Immature natural killer cell (primary cell): Measurements from ENCODE around the gene SCARB1. TPM values are rescaled to one million over a fixed set of nuclear protein-coding genes. Genes with fewer than 3 reads are reported as not detected.

Source experiments
- DNase-seq, 3 donors: peaks; one replicate each; pipeline ENCODE4 v3.0.0; 2022; ENCODE audit warnings: mixed read lengths in 1 of 3
- H3K27ac Mint-ChIP-seq, 6 donors: one replicate each; pipeline ENCODE4 v1.8.0; 2020; ENCODE audit warnings: mixed read lengths in 6 of 6, mild to moderate bottlenecking in 5 of 6, inconsistent platforms in 4 of 6, moderate library complexity in 3 of 6
- H3K27me3 Mint-ChIP-seq, 3 donors: one replicate each; pipeline ENCODE4 v1.8.0; 2020 to 2021; ENCODE audit warnings: low read depth in 3 of 3, mild to moderate bottlenecking in 3 of 3, mixed read lengths in 3 of 3, moderate library complexity in 3 of 3, inconsistent platforms in 1 of 3
- H3K36me3 Mint-ChIP-seq, 3 donors: one replicate each; pipeline ENCODE4 v1.8.0; 2020; ENCODE audit warnings: mixed read lengths in 3 of 3, inconsistent platforms in 2 of 3, mild to moderate bottlenecking in 2 of 3
- H3K4me1 Mint-ChIP-seq, 2 donors: one replicate each; pipeline ENCODE4 v1.8.0; 2020; ENCODE audit warnings: inconsistent platforms in 2 of 2, mild to moderate bottlenecking in 2 of 2, mixed read lengths in 2 of 2, moderate library complexity in 1 of 2
- H3K4me3 Mint-ChIP-seq, 5 donors: one replicate each; pipeline ENCODE4 v1.8.0; 2020; ENCODE audit warnings: mild to moderate bottlenecking in 5 of 5, mixed read lengths in 5 of 5, inconsistent platforms in 3 of 5, moderate library complexity in 3 of 5
- H3K9me3 Mint-ChIP-seq, 6 donors: one replicate each; pipeline ENCODE4 v1.8.0; 2020; ENCODE audit warnings: mild to moderate bottlenecking in 6 of 6, mixed read lengths in 6 of 6, inconsistent platforms in 4 of 6, moderate library complexity in 3 of 6
- polyA plus RNA-seq, 3 donors: library from polyadenylated mRNA; unstranded; fragments of 300-500 nt; fragmentation: Illumina TruSeq; gene quantifications; one replicate each; pipeline ENCODE4 v1.2.3, GENCODE V29; 2021

SCARB1 gene
- polyA plus RNA-seq, 3 donors from 2014 or later: 1.3 to 10.5 (median 2.4) TPM

DNA sequence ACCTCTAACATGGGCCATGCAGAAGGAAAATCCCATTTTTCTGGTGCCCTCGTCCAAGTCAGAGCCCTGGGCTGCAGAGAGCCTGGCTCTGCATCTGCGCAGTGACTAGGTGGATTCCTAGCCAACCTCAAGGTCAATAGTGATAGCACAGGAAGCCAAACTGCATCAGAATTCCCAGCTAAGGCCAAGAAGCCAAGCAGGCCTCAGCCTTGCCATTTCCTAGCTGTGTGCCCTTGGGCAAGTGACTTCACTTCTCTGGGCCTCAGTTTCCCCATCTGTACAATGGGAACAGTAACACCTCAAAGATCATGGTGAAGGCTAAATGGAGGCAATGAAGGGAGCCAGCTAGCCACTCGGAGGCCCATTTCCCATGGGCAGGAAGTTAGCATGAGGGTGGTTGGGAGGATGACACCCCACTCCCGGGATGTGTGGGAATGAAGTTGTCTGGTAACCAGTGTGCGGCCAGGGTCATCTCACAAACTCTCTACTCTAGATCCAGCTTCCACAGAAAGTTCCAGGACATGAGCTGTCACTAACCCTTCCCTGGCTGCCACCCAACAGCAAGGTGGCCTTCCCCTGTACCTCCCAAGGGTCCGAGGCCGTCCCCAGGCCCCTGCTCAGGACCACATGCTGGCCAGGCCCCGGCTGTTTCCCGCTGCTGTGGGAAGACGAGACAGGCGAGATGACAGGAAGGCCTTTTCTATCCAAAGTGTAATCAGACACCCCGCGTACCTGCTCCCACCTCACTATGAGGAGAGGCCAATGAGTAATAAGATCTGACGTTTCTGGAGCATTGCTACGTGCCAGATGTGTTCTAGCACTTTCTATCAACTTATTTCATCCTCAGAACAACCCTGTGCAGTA is 125.7 kb downstream of the SCARB1 start:
- no peak for DNase-seq
- no peaks in the 10 kb centered on the region for H3K9me3 Mint-ChIP-seq
- H3K27ac Mint-ChIP-seq: no peak overlapping the region
- no peak overlapping the region for H3K4me3 Mint-ChIP-seq
- peaks cover 9 to 18% (median 11%) of the 10 kb centered on the region in 3 donors for H3K27me3 Mint-ChIP-seq
- no peaks in the 10 kb centered on the region for H3K4me1 Mint-ChIP-seq
- no peaks in the 10 kb centered on the region for H3K36me3 Mint-ChIP-seq

DNA sequence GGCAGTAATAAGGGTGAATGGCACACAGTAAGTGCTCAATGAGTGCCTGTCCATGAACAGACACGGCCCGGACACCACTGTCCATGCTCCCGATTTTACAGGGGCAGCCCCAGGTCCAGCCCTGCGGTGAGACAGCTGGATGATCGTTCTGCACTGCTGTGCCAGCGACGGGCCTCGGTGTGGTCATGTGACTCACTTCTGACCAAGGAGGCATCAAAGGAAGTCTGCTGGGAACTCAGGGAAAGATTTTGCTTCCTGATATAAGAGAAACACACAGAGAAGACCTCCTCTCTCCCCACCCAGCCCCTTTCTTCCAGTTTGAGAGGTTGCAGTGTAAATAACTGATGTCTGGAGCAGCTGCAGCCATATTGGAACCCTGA is 126.6 kb downstream of the SCARB1 start:
- no peaks in the 10 kb centered on the region for H3K9me3 Mint-ChIP-seq
- DNase-seq: no peak
- H3K27ac Mint-ChIP-seq: no peak overlapping the region
- no peaks in the 10 kb centered on the region for H3K36me3 Mint-ChIP-seq
- no peaks in the 10 kb centered on the region for H3K4me1 Mint-ChIP-seq
- peaks cover 9 to 19% (median 11%) of the 10 kb centered on the region in 3 donors for H3K27me3 Mint-ChIP-seq
- H3K4me3 Mint-ChIP-seq: no peak overlapping the region

DNA sequence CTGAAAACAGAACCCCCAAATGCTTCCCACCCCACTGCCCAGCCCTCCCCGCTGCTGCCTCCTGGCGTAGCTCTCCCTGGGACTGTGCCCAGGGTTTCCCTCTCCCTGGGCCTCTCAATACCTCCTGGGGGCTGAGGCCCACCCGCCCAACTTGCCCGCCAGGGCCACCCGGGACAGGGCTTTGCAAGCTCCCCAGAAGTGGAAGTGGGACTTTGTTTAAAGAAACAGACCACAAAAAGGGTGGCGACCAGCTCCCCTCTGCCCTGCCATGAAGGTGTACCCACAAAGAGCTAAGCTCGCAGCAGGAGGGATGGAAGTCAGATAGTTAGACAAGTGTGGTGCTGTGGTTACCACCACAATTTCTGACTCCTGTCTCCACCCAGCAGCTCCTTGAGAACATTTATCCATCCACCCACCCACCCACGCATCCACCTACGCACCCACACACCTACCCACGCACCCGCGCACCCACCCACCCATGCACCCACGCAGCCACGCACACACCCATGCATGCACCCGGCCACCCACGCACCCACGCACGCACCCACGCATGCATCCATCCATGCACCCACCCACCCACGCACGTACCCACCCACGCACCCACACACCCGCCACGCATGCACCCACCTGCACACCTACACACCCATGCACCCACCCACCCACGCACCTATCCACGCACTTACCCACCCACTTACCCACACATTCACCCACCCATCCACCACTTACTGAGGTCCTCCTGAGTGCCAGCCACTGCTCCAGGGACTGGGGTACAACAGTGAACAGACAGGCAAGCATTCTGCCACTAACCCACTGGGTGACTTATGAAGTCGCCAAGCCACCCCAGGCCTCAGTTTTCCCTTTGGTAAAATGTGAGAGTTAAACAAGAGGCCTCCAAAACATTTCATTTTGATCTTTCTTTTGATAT is 127.3 kb downstream of the SCARB1 start:
- Mint-ChIP-seq H3K4me1 (no peaks in the 10 kb centered on the region), H3K27me3 (peaks cover 9 to 19% (median 11%) of the 10 kb centered on the region in 3 donors)
- no peak for DNase-seq

DNA sequence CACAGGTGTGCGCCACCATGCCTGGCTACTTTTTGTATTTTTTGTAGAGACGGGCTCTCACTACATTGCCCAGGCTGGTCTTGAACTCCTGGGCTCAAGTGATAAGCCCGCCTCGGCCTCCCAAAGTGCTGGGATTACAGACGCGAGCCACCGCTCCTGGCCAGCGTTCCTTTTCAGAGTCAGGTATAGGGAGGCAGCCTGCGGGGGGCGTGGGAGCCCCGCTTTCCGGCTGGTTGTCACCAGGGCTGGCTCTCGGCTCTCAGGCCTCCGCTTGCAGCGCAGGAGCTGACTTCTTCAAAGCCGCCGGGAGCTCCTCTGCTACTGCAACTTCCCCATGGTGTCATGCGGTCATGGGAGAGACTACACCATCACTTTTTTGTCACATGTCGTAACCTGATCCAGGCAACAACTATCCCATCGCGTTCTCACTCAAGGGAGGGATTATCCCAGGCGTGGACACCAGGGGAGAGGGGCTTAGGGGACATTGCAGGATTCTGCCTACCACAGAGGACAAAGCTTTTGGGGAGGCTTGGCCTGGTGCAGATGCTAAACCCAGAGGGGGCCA is 129.4 kb downstream of the SCARB1 start:
- no peak for DNase-seq
- H3K9me3 Mint-ChIP-seq: no peaks in the 10 kb centered on the region
- H3K27ac Mint-ChIP-seq: no peak overlapping the region
- H3K27me3 Mint-ChIP-seq: peaks cover 6 to 18% (median 8%) of the 10 kb centered on the region in 3 donors
- no peak overlapping the region for H3K4me3 Mint-ChIP-seq
- H3K36me3 Mint-ChIP-seq: no peaks in the 10 kb centered on the region
- no peaks in the 10 kb centered on the region for H3K4me1 Mint-ChIP-seq

More for the DNA sequence above, 127.3 kb downstream of the SCARB1 start:
- Mint-ChIP-seq H3K27ac (peak overlapping the region in 1 of 6 donors; percentile 37), H3K4me3 (no peak overlapping the region), H3K9me3 (no peaks in the 10 kb centered on the region), H3K36me3 (no peaks in the 10 kb centered on the region)

DNA sequence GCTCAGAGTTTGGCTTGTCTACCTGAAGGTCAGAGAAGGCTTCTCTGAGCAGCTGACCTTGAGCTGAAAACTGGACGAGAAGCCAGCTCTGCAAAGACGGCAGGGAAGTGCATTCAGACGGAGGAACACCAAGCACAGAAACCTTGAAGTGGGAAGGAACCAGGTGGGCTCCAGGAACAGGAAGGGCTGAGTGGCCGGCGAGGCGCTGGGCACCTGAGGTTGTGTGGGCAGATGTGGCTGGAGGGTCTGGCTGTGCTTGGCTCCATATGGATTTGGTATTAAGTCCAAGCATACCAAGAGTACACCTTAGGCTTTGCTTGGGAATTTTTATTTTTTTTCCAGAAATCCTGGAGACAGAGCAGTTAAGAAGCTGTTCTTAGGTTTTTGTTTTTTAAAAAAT is 130.6 kb downstream of the SCARB1 start:
- no peaks in the 10 kb centered on the region for H3K9me3 Mint-ChIP-seq
- no peaks in the 10 kb centered on the region for H3K4me1 Mint-ChIP-seq
- H3K4me3 Mint-ChIP-seq: no peak overlapping the region
- no peak overlapping the region for H3K27ac Mint-ChIP-seq
- H3K36me3 Mint-ChIP-seq: no peaks in the 10 kb centered on the region
- no peak for DNase-seq
- H3K27me3 Mint-ChIP-seq: peaks cover 4 to 16% (median 8%) of the 10 kb centered on the region in 3 donors

DNA sequence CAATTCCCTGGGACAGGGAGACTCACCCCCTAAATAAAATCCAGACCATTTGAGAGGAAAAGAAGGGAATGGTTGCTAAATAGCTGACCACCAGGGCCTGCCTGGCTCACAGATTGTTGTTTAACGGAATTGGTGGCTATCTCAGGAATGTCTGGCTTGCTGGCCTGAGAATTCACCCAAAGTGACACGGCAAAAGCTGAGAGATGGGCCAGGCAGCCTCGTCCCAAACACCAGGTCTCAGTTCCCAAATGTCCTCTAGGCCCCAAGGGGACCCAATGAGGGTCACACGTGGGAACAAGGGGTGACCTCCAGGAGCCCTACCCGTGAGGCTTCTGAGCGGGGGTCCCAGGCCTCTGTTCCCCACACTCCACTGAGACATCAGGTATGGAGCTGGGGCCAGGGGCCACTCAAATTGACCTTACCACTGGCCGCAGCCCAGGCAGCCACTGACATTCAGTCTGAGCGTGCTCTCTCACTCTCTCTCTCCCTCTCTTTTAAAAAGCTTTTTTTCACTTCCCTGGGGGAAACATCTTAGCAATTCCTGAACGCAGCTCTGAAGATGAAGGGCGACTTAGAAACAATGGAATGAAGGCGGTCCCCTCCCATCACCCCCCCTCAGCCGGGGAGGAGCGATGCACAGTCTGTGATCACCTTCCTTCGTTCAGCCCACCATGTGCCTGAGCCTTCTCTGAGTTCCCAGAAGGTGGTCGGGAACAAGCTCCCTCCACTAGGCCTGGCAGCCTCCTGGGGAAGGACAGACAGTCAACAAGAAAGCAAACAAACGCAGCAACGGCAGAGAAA is 131.2 kb downstream of the SCARB1 start:
- Mint-ChIP-seq H3K27ac (no peak overlapping the region), H3K9me3 (no peaks in the 10 kb centered on the region), H3K27me3 (peaks cover 4 to 16% (median 6%) of the 10 kb centered on the region in 3 donors), H3K4me1 (no peaks in the 10 kb centered on the region), H3K36me3 (no peaks in the 10 kb centered on the region), H3K4me3 (no peak overlapping the region)
- DNase-seq: no peak

DNA sequence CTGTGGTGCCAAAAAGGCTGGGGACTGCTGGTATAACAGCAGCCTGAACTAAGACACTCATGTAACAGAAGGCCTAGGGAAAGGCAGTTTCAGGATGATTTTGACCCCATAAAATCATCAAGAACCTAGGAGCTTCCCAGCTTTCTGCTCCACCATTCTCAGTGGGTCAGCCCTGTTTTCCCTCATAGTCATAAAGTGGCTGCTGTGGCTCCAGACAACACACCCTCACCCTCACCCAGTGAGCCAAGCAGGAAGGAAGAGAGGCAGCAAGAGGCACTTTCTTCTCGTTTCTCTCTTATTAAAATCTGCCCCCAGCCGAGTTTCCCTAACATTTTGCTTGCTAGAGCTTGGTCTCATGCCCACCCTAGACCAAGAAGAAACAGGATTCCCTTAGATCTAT is 131.8 kb downstream of the SCARB1 start:
- Mint-ChIP-seq H3K4me1 (no peaks in the 10 kb centered on the region), H3K9me3 (no peaks in the 10 kb centered on the region), H3K36me3 (no peaks in the 10 kb centered on the region), H3K27ac (no peak overlapping the region), H3K4me3 (no peak overlapping the region), H3K27me3 (peaks cover 4 to 13% (median 5%) of the 10 kb centered on the region in 3 donors)
- DNase-seq: no peak

DNA sequence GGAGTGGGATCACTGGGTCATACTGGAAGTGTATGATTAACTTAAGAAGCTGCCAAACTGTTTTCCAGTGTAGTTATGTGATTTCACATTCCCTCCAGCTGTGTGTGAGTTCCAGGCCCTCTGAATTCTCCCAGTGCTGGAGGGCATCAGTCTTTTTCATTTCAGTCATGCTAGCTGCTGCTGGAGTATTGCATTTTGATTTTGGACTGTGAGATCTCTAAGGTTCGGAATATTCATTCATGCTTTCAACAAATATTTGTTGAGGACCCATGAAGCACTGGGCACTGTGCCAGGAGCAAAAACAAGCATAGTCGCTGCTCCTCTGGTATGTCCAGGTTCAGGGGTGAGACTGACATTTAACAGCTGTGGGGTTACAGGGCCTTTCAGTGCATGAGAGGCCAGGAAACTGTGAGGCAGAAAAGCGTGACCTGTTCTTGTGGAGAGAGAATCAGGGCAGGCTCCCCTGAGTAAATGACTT is 133.2 kb downstream of the SCARB1 start:
- H3K4me3 Mint-ChIP-seq: no peak overlapping the region
- H3K27me3 Mint-ChIP-seq: peaks cover 2 to 11% (median 6%) of the 10 kb centered on the region in 3 donors
- H3K36me3 Mint-ChIP-seq: no peaks in the 10 kb centered on the region
- H3K27ac Mint-ChIP-seq: no peak overlapping the region
- no peaks in the 10 kb centered on the region for H3K4me1 Mint-ChIP-seq
- no peaks in the 10 kb centered on the region for H3K9me3 Mint-ChIP-seq
- DNase-seq: no peak

DNA sequence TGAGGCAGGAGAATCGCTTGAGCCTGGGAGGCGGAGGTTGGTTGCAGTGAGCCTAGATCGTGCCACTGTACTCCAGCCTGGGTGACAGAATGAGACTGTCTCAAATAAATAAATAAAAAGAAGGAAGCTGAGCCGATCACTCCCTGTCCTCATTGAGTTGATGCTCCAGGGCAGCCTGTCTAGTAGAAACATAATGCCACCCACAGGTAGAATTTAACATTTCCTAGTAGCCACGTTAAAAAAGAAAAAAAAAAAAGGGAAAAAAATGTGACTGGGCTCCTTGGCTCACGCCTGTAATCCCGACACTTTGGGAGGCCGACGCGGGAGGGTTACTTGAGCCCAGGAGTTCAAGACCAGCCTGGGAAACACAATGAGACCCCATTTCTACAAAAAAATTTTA is 135.7 kb downstream of the SCARB1 start:
- H3K4me1 Mint-ChIP-seq: no peaks in the 10 kb centered on the region
- no peak overlapping the region for H3K4me3 Mint-ChIP-seq
- no peak overlapping the region for H3K27ac Mint-ChIP-seq
- peaks cover 2 to 10% (median 2%) of the 10 kb centered on the region in 3 donors for H3K27me3 Mint-ChIP-seq
- no peaks in the 10 kb centered on the region for H3K36me3 Mint-ChIP-seq
- H3K9me3 Mint-ChIP-seq: no peaks in the 10 kb centered on the region
- no peak for DNase-seq

DNA sequence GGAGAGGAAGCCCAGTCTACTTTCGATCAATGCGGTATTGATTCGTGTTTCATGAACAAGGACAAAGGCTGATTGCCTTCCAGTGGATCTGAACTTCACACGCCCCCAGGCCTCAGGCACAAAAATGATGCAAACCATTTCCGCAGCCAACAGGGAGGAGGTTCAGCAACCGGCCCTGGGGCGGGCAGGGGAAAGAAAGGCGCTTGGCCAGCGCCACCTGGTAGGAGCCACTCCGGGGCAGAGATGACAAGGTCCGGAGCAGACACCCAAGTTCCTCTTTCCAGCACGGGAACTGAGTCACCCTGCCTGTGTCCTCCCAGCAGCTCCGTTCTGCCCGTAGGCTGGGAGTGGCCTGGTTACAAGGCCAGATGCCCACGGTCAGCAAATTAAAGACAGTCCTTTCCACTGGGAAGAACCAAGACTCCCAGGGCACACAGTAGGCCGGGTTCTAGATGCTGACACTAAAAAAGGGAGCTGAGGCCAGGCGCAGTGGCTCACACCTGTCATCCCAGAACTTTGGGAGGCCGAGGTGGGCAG is 136.3 kb downstream of the SCARB1 start:
- no peak for DNase-seq
- Mint-ChIP-seq H3K4me1 (no peaks in the 10 kb centered on the region), H3K27me3 (peaks cover 2 to 10% (median 2%) of the 10 kb centered on the region in 3 donors), H3K27ac (no peak overlapping the region), H3K9me3 (no peaks in the 10 kb centered on the region), H3K36me3 (no peaks in the 10 kb centered on the region), H3K4me3 (no peak overlapping the region)
